HEK293 (cell line): ENCODE data around the gene ZIC4.

Experiments used
- REPIN1 ChIP-seq: fragments of 450-650 bp; formaldehyde crosslinking; IDR thresholded peaks from 2 replicates; pipeline ENCODE4 v1.5.1; 2017; ENCODE audit warnings: missing biosample characterization, missing genetic modification characterization, low read depth
- REST ChIP-seq: fragments of 450-650 bp; formaldehyde crosslinking; IDR thresholded peaks from 2 replicates; pipeline ENCODE4 v1.5.1; 2016; ENCODE audit warnings: missing biosample characterization, missing genetic modification characterization
- YY1 ChIP-seq: fragments of 450-650 bp; formaldehyde crosslinking; IDR thresholded peaks from 2 replicates; pipeline ENCODE4 v1.5.1; 2018; ENCODE audit warnings: missing biosample characterization, missing genetic modification characterization
- ZBTB1 ChIP-seq: fragments of 450-650 bp; formaldehyde crosslinking; IDR thresholded peaks from 2 replicates; pipeline ENCODE4 v1.5.1; 2016; ENCODE audit warnings: missing biosample characterization, missing genetic modification characterization
- ZBTB26 ChIP-seq: fragments of 450-650 bp; formaldehyde crosslinking; optimal IDR thresholded peaks from 2 replicates; pipeline ENCODE3; 2016; ENCODE audit warnings: missing biosample characterization, mild to moderate bottlenecking, missing genetic modification characterization
- ZFP41 ChIP-seq: fragments of 450-650 bp; formaldehyde crosslinking; IDR thresholded peaks from 2 replicates; pipeline ENCODE4 v1.5.1; 2016; ENCODE audit warnings: missing biosample characterization, missing genetic modification characterization, borderline replicate concordance
- TF ChIP-seq, protein P1 (sequence below): fragments of 450-650 bp; formaldehyde crosslinking; IDR thresholded peaks from 2 replicates; pipeline ENCODE4 v1.5.1; 2016; ENCODE audit warnings: missing biosample characterization, missing genetic modification characterization
- TF ChIP-seq, protein P2 (sequence below): fragments of 450-650 bp; formaldehyde crosslinking; IDR thresholded peaks from 2 replicates; pipeline ENCODE4 v1.5.1; 2016; ENCODE audit warnings: missing biosample characterization, missing genetic modification characterization, low read depth
- TF ChIP-seq, protein P3 (sequence below): sonication (generic); formaldehyde crosslinking; IDR thresholded peaks from 2 replicates; pipeline ENCODE4 v1.8.1; 2022; ENCODE audit warnings: mild to moderate bottlenecking, moderate library complexity, missing genetic modification reagents

- TF ChIP-seq YY1 (tag by site-specific recombination), result no peak
- TF ChIP-seq ZBTB26 (tag by site-specific recombination), result no peak
- TF ChIP-seq ZBTB1 (tag by site-specific recombination), result no peak
- TF ChIP-seq, protein P1, sequence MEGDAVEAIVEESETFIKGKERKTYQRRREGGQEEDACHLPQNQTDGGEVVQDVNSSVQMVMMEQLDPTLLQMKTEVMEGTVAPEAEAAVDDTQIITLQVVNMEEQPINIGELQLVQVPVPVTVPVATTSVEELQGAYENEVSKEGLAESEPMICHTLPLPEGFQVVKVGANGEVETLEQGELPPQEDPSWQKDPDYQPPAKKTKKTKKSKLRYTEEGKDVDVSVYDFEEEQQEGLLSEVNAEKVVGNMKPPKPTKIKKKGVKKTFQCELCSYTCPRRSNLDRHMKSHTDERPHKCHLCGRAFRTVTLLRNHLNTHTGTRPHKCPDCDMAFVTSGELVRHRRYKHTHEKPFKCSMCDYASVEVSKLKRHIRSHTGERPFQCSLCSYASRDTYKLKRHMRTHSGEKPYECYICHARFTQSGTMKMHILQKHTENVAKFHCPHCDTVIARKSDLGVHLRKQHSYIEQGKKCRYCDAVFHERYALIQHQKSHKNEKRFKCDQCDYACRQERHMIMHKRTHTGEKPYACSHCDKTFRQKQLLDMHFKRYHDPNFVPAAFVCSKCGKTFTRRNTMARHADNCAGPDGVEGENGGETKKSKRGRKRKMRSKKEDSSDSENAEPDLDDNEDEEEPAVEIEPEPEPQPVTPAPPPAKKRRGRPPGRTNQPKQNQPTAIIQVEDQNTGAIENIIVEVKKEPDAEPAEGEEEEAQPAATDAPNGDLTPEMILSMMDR (tag by site-specific recombination), result no peak
- no peak for TF ChIP-seq REST (tag by site-specific recombination)
- TF ChIP-seq REPIN1 (tag by site-specific recombination), result no peak
- TF ChIP-seq, protein P2, sequence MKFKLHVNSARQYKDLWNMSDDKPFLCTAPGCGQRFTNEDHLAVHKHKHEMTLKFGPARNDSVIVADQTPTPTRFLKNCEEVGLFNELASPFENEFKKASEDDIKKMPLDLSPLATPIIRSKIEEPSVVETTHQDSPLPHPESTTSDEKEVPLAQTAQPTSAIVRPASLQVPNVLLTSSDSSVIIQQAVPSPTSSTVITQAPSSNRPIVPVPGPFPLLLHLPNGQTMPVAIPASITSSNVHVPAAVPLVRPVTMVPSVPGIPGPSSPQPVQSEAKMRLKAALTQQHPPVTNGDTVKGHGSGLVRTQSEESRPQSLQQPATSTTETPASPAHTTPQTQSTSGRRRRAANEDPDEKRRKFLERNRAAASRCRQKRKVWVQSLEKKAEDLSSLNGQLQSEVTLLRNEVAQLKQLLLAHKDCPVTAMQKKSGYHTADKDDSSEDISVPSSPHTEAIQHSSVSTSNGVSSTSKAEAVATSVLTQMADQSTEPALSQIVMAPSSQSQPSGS (tag by site-specific recombination), result no peak
- TF ChIP-seq, protein P3, sequence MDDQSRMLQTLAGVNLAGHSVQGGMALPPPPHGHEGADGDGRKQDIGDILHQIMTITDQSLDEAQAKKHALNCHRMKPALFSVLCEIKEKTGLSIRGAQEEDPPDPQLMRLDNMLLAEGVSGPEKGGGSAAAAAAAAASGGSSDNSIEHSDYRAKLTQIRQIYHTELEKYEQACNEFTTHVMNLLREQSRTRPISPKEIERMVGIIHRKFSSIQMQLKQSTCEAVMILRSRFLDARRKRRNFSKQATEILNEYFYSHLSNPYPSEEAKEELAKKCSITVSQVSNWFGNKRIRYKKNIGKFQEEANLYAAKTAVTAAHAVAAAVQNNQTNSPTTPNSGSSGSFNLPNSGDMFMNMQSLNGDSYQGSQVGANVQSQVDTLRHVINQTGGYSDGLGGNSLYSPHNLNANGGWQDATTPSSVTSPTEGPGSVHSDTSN (CRISPR knock-in tag), result no peak
- no peak for TF ChIP-seq ZFP41 (tag by site-specific recombination)
Observed at GRCh38 chr3:147410116-147410525, 3.8 kb upstream of the ZIC4 start.
